Natural killer cell (primary cell): Measurements from ENCODE around the gene RNU11. TPM values are rescaled to one million over a fixed set of nuclear protein-coding genes. Genes with fewer than 3 reads are reported as not detected.
A peak's percentile ranks its signal among the peaks of the same experiment; 100 is the strongest.
"Not testable (repeated sequence)": the region's sequence is repeated elsewhere in the genome, so short reads cannot be mapped to it uniquely, and the experiment has no call there.

Source experiments
- ATAC-seq, 3 donors: fragments of 150-1000 bp in 2 of 3; fragments of 200-7000 bp in 1 of 3; cut with Tn5 transposase; 1 replicate in 1 of 3; 2 replicates in 2 of 3; pipeline ENCODE4 v1.10.0; 2021; ENCODE audit warnings: mild to moderate bottlenecking in 2 of 3, moderate library complexity in 2 of 3
- DNase-seq, 2 donors: peaks; one replicate each; pipeline versions ENCODE4 v3.0.0 to v3.0.0-alpha.2; 2013 to 2021; ENCODE audit warnings: mixed read lengths in 1 of 2
- H3K27ac ChIP-seq: one replicate; pipeline ENCODE4 v1.5.1; 2013; ENCODE audit warnings: mild to moderate bottlenecking, low read length
- H3K27me3 ChIP-seq: one replicate; pipeline ENCODE4 v1.6.1; 2013; ENCODE audit warnings: low read length; ENCODE audit not compliant: control insufficient read depth, insufficient read depth
- H3K36me3 ChIP-seq: one replicate; pipeline ENCODE4 v1.6.1; 2013; ENCODE audit warnings: low read length; ENCODE audit not compliant: control insufficient read depth, insufficient read depth
- H3K4me1 ChIP-seq: one replicate; pipeline ENCODE4 v1.6.1; 2013; ENCODE audit warnings: low read length; ENCODE audit not compliant: control insufficient read depth, insufficient read depth
- H3K4me3 ChIP-seq: one replicate; pipeline ENCODE4 v1.5.1; 2013; ENCODE audit warnings: low read length
- H3K9me3 ChIP-seq: one replicate; pipeline ENCODE4 v1.6.1; 2013; ENCODE audit warnings: low read length; ENCODE audit not compliant: control insufficient read depth, insufficient read depth
- H3K27ac Mint-ChIP-seq, 2 donors: one replicate each; pipeline ENCODE4 v1.8.0; 2022; ENCODE audit warnings: mild to moderate bottlenecking in 2 of 2, mixed read lengths in 2 of 2, moderate library complexity in 1 of 2
- H3K27me3 Mint-ChIP-seq, 2 donors: one replicate each; pipeline ENCODE4 v1.8.0; 2022; ENCODE audit warnings: low read depth in 2 of 2, mixed read lengths in 2 of 2
- H3K36me3 Mint-ChIP-seq: one replicate; pipeline ENCODE4 v1.8.0; 2022; ENCODE audit warnings: mixed read lengths
- H3K4me1 Mint-ChIP-seq, 2 donors: one replicate each; pipeline ENCODE4 v1.8.0; 2022; ENCODE audit warnings: mixed read lengths in 2 of 2
- H3K4me3 Mint-ChIP-seq: one replicate; pipeline ENCODE4 v1.8.0; 2022; ENCODE audit warnings: mild to moderate bottlenecking, moderate library complexity, mixed read lengths
- H3K9me3 Mint-ChIP-seq, 2 donors: one replicate each; pipeline ENCODE4 v1.8.0; 2022; ENCODE audit warnings: mixed read lengths in 2 of 2
- CTCF ChIP-seq: fragments of 200-600 bp; IDR thresholded peaks from one replicate; pipeline ENCODE4 v1.8.0; 2022; ENCODE audit warnings: antibody characterized with exemption
- WGBS: methylation state at CpG from one replicate; pipeline ENCODE4 v1.1.7; 2013; ENCODE audit warnings: missing lambda C conversion rate; ENCODE audit not compliant: insufficient coverage; 5-methylcytosine and 5-hydroxymethylcytosine counted together
- intact Hi-C: fragments of 100-400 bp; cut with micrococcal nuclease; formaldehyde crosslinking; loops from one replicate; pipeline ENCODE4 v1.14.2; 2022
- total RNA-seq, 4 donors: library from RNA; stranded (reverse); fragments of 120-200 nt in 1 of 4; gene quantifications; one replicate each; pipeline versions ENCODE4 v1.2.3 to v1.2.4, GENCODE V29; 2013 to 2022

RNU11 gene
- total RNA-seq, 3 donors from 2014 or later (not counting 1 experiment from before 2014, with no cell fraction given), result not detected

- H3K4me1 Mint-ChIP-seq, result peaks cover 14 to 15% of the 10 kb centered on the region in 2 donors
Observed at GRCh38 chr1:28668191-28668955, 20.0 kb downstream of the RNU11 start, which contains the start of gene GMEB1. TSS of gene GMEB1 (plus strand) at chr1:28668784. CDS start at chr1:28683613, 14,829 bp downstream.

GRCh38 chr1:28668956-28669723 is 20.7 kb downstream of the RNU11 start:
- Mint-ChIP-seq H3K27me3 (no peaks in the 10 kb centered on the region), H3K36me3 (no peaks in the 10 kb centered on the region), H3K4me1 (peaks cover 14 to 15% of the 10 kb centered on the region in 2 donors), H3K4me3 (peak overlapping the region; percentile 93), H3K27ac (peak overlapping the region; percentile 91 to 93), H3K9me3 (no peaks in the 10 kb centered on the region)
- under 1% methylated on average over 63 of the region's 63 CpGs for WGBS
- H3K9me3 ChIP-seq, result no peaks in the 10 kb centered on the region
- H3K4me3 ChIP-seq, result peak overlapping the region; percentile 94
- intact Hi-C loops, result loop anchor here (1.0 to 2.0 kb wide), 3 partner anchors 21 to 68 kb away; partner anchors contain the start of genes RNU11, TAF12 and YTHDF2
- H3K36me3 ChIP-seq, result no peaks in the 10 kb centered on the region
- no peak for TF ChIP-seq CTCF
- H3K27me3 ChIP-seq, result no peaks in the 10 kb centered on the region
- peak overlapping the region; percentile 94 for H3K27ac ChIP-seq
- DNase-seq (peak; percentile 48 to 86), ATAC-seq (peak; percentile 69 to 80 (median 74))
- H3K4me1 ChIP-seq, result peaks cover 22% of the 10 kb centered on the region

More at GRCh38 chr1:28668191-28668955, 20.0 kb downstream of the RNU11 start, which contains the start of gene GMEB1:
- ATAC-seq (peak; percentile 66 to 83 (median 78)), DNase-seq (peak; percentile 85 to 91)
- H3K27me3 ChIP-seq, result no peaks in the 10 kb centered on the region
- TF ChIP-seq CTCF, result no peak
- Mint-ChIP-seq H3K27ac (peak within 1 kb of the TSS; percentile 91 to 97), H3K4me3 (peak within 1 kb of the TSS; percentile 93), H3K36me3 (no peaks in the 10 kb centered on the region), H3K27me3 (no peaks in the 10 kb centered on the region), H3K9me3 (no peaks in the 10 kb centered on the region)
- H3K36me3 ChIP-seq, result no peaks in the 10 kb centered on the region
- intact Hi-C loops, result loop anchor here (1.0 to 2.0 kb wide), 3 partner anchors 20 to 68 kb away; partner anchors contain the start of genes RNU11, TAF12 and YTHDF2
- H3K4me3 ChIP-seq, result peak within 1 kb of the TSS; percentile 94
- peaks cover 22% of the 10 kb centered on the region for H3K4me1 ChIP-seq
- no peaks in the 10 kb centered on the region for H3K9me3 ChIP-seq
- WGBS, result 2% methylated on average over 41 of the region's 57 CpGs
- peak within 1 kb of the TSS; percentile 97 for H3K27ac ChIP-seq

GRCh38 chr1:28671254-28671780 is 22.9 kb downstream of the RNU11 start:
- peaks cover 14 to 19% of the 10 kb centered on the region in 2 donors for H3K4me1 Mint-ChIP-seq
- H3K4me3 Mint-ChIP-seq, result no peak overlapping the region
- WGBS, result 96% methylated on average over 16 of the region's 20 CpGs

GRCh38 chr1:28672971-28673370 is 24.6 kb downstream of the RNU11 start:
- intact Hi-C loops, ATAC-seq, H3K36me3 ChIP-seq, H3K27ac ChIP-seq, H3K27me3 Mint-ChIP-seq, H3K9me3 Mint-ChIP-seq, H3K4me3 ChIP-seq, DNase-seq, H3K4me3 Mint-ChIP-seq, H3K27ac Mint-ChIP-seq, H3K27me3 ChIP-seq, H3K9me3 ChIP-seq, H3K36me3 Mint-ChIP-seq: not testable (repeated sequence)
- peaks cover 14 to 19% of the 10 kb centered on the region in 2 donors for H3K4me1 Mint-ChIP-seq
- peaks cover 14% of the 10 kb centered on the region for H3K4me1 ChIP-seq
- WGBS, result 98% methylated on average over 15 of the region's 15 CpGs

More at GRCh38 chr1:28671254-28671780, 22.9 kb downstream of the RNU11 start:
- intact Hi-C loops, result no loop called here
- Histone ChIP-seq H3K4me3 (no peak overlapping the region), H3K36me3 (no peaks in the 10 kb centered on the region), H3K27ac (no peak overlapping the region), H3K4me1 (peaks cover 22% of the 10 kb centered on the region), H3K9me3 (no peaks in the 10 kb centered on the region), H3K27me3 (no peaks in the 10 kb centered on the region)
- Mint-ChIP-seq H3K27ac (no peak overlapping the region), H3K27me3 (no peaks in the 10 kb centered on the region), H3K9me3 (no peaks in the 10 kb centered on the region), H3K36me3 (no peaks in the 10 kb centered on the region)
- no peak for ATAC-seq
- no peak for DNase-seq
- no peak for TF ChIP-seq CTCF
